GM11168 (cell line): Measurements from ENCODE around the gene SLC35E1.

ENCODE experiments used
- in situ Hi-C: fragments of 300-500 bp; cut with MboI; formaldehyde crosslinking; loops from one replicate; pipeline ENCODE4 v1.12.0; 2022; ENCODE audit warnings: low sequenced_read_pairs; ENCODE audit not compliant: unreplicated experiment

The SLC35E1 gene

GRCh38 chr19:16572332-16573211, at the start of gene SLC35E1:
Gene SLC35E1 (minus strand): TSS chr19:16572415. CDS start chr19:16572364, 51 bp downstream.
- in situ Hi-C loops: no loop called here

GRCh38 chr19:16621165-16621800, 49.1 kb upstream of the SLC35E1 start:
- in situ Hi-C loops: no loop called here

- in situ Hi-C loops: no loop called here
Observed at GRCh38 chr19:16620584-16620983, 48.4 kb upstream of the SLC35E1 start.

GRCh38 chr19:16620018-16620417, 47.8 kb upstream of the SLC35E1 start:
- in situ Hi-C loops: no loop called here

GRCh38 chr19:16619457-16619856, 47.2 kb upstream of the SLC35E1 start:
- in situ Hi-C loops: no loop called here

GRCh38 chr19:16618248-16618647, 46.0 kb upstream of the SLC35E1 start:
- in situ Hi-C loops: no loop called here

- in situ Hi-C loops: no loop called here
Observed at GRCh38 chr19:16615808-16616207, 43.6 kb upstream of the SLC35E1 start.

GRCh38 chr19:16614941-16615340, 42.7 kb upstream of the SLC35E1 start:
- in situ Hi-C loops: no loop called here

GRCh38 chr19:16613841-16614240, 41.6 kb upstream of the SLC35E1 start:
- in situ Hi-C loops: no loop called here

- in situ Hi-C loops: no loop called here
Observed at GRCh38 chr19:16612636-16613035, 40.4 kb upstream of the SLC35E1 start.

- in situ Hi-C loops: no loop called here
Observed at GRCh38 chr19:16611121-16611520, 38.9 kb upstream of the SLC35E1 start.

- in situ Hi-C loops: no loop called here
Observed at GRCh38 chr19:16609511-16610200, 37.4 kb upstream of the SLC35E1 start.

- in situ Hi-C loops: no loop called here
Observed at GRCh38 chr19:16608290-16608739, 36.1 kb upstream of the SLC35E1 start.

- in situ Hi-C loops: no loop called here
Observed at GRCh38 chr19:16607819-16608218, 35.6 kb upstream of the SLC35E1 start.

- in situ Hi-C loops: no loop called here
Observed at GRCh38 chr19:16605553-16605994, 33.4 kb upstream of the SLC35E1 start.

- in situ Hi-C loops: no loop called here
Observed at GRCh38 chr19:16605115-16605514, 32.9 kb upstream of the SLC35E1 start.

GRCh38 chr19:16604615-16605014, 32.4 kb upstream of the SLC35E1 start:
- in situ Hi-C loops: no loop called here

- in situ Hi-C loops: no loop called here
Observed at GRCh38 chr19:16603090-16603489, 30.9 kb upstream of the SLC35E1 start.

- in situ Hi-C loops: no loop called here
Observed at GRCh38 chr19:16601378-16602052, 29.3 kb upstream of the SLC35E1 start.

GRCh38 chr19:16600824-16601223, 28.6 kb upstream of the SLC35E1 start:
- in situ Hi-C loops: no loop called here
